Measurements from ENCODE around the gene HOXD12. TPM values are rescaled to one million over a fixed set of nuclear protein-coding genes. Genes with fewer than 3 reads are reported as not detected.

The HOXD12 gene
- total RNA-seq, 2 experiments from 2014 or later, result 0.25 TPM; not detected in 1

DNA sequence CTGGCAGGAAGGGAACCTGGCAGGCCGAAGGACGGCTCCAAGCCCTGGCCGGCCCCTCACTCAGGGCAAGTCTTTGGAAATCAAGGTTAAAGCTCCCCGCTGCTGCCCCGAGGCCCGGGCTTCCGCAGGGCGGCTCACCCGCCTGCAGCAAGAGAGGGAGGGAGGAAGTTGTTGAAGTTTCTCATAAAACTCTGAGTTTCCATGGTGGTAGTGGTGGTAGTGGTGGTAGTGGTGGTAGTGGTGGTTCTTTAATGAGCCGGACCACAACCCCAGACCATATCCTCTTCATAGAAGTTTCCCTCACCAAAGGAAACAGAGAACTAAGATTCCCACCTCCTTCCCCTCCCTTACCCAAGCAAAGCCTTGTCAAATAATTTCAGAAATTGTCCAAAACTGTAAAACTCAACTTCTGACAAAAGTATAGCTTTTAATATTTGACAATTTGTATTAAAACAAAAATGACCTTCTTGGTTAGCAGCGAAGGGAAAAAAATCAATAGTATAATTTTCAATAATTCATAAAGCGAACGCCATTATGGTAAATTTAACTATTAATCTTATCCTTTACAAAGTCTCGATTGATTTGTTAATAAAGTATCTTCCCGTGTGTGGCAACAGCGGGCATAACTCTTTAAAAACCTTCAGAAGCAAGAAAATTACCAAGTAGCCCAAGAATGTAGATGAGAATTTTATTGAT lies 15.5 kb downstream of the HOXD12 start:
- Histone ChIP-seq H3K4me2 (ENCODE audit: low read length) (no peak overlapping the region), H3K9me2 (ENCODE audit: insufficient read depth, low read length) (no peaks in the 10 kb centered on the region), H3K4me1 (ENCODE audit: insufficient read depth, low read length, poor library complexity, severe bottlenecking) (no peaks in the 10 kb centered on the region), H3K36me3 (ENCODE audit: insufficient read depth, low read length) (no peaks in the 10 kb centered on the region), H3K79me2 (ENCODE audit: insufficient read depth, low read depth, low read length) (no peaks in the 10 kb centered on the region), H3K9me3 (ENCODE audit: low read length) (no peaks in the 10 kb centered on the region), H4K20me1 (ENCODE audit: insufficient read depth, low read length) (no peaks in the 10 kb centered on the region), H3K4me3 (ENCODE audit: low read depth, low read length, poor library complexity, severe bottlenecking) (no peak overlapping the region), H3K27ac (ENCODE audit: low read depth, low read length, poor library complexity, severe bottlenecking) (no peak overlapping the region), H2AFZ (ENCODE audit: low read length) (no peak overlapping the region)
- ChIA-PET CTCF (ENCODE audit: unreplicated experiment) (no interaction called here), POLR2A (no interaction called here)
- no peak for DNase-seq (ENCODE audit: low spot score)
- TF ChIP-seq EZH2phosphoT487 (IDR thresholded peaks at IDR 0.05; ENCODE audit: borderline replicate concordance, low read depth, low read length), result no peak
- TF ChIP-seq CTCF (conservative IDR thresholded peaks at IDR 0.05; ENCODE audit: low read length), result no peak
- intact Hi-C loops (cut with micrococcal nuclease; ENCODE audit: unreplicated experiment), result no loop called here
- BruUV-seq (replicated peaks), result no TSS peak

DNA sequence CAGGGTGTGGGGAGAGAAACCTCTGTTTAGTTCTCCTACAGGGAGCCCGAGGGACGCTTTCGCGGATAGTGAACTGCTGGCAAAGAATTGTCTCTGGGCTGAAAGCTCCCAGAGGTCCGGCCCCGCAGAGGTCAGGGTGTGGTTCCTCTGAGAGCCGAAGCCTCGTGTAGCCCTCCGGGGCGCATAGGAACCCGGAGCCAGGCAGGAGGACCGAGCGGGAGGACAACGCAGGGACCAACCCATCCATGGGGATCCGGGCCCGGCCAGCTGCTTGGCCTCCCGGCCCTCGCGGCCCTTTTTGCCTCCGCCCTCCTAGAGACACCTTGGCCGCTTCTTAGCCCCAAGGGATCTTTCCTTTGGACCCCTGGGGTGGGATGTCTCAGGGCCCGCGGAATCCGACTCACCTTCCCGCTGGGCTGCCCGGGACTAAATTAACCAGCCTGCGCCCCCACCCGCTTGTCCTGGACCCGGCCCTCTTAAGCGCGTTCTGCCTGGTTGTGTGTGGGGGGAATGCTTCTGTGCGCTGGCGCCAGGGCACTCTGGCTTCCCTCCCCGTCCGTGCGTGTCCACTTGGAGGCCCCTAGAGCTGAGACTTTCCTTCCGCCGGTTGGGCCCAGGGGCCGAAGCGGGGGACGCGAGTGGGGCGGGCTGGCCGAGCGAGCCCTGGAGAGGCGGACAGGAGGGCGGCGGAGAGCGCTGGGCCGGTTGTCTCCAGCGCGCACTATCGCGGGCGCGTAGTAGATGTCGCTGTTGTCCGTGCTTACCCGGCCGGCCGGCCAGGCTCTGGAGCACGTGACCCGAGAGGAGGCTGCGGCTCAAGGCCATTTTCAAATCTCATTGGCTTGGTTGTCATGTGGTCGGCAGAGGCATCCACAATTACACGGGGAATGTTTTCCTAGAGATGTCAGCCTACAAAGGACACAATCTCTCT lies 16.6 kb downstream of the HOXD12 start, which contains the start of gene HOXD10:
HOXD10 (plus strand) TSS at position 896 of the 931 bp plus-strand sequence. CDS start 56 bp downstream, outside the sequence.
- ChIA-PET CTCF (ENCODE audit: unreplicated experiment) (no interaction called here), POLR2A (no interaction called here)
- H3K36me3 ChIP-seq (ENCODE audit: insufficient read depth, low read length), result no peaks in the 10 kb centered on the region
- BruUV-seq (replicated peaks), result no TSS peak
- TF ChIP-seq EZH2phosphoT487 (IDR thresholded peaks at IDR 0.05; ENCODE audit: borderline replicate concordance, low read depth, low read length) (no peak), CTCF (conservative IDR thresholded peaks at IDR 0.05; ENCODE audit: low read length) (no peak)
- no peaks in the 10 kb centered on the region for H3K9me3 ChIP-seq (ENCODE audit: low read length)
- H4K20me1 ChIP-seq (ENCODE audit: insufficient read depth, low read length), result no peaks in the 10 kb centered on the region
- no peak within 1 kb of the TSS for H2AFZ ChIP-seq (ENCODE audit: low read length)
- no peak within 1 kb of the TSS for H3K4me3 ChIP-seq (ENCODE audit: low read depth, low read length, poor library complexity, severe bottlenecking)
- no peak within 1 kb of the TSS for H3K4me2 ChIP-seq (ENCODE audit: low read length)
- no peaks in the 10 kb centered on the region for H3K79me2 ChIP-seq (ENCODE audit: insufficient read depth, low read depth, low read length)
- no peaks in the 10 kb centered on the region for H3K9me2 ChIP-seq (ENCODE audit: insufficient read depth, low read length)
- intact Hi-C loops (cut with micrococcal nuclease; ENCODE audit: unreplicated experiment), result no loop called here
- H3K4me1 ChIP-seq (ENCODE audit: insufficient read depth, low read length, poor library complexity, severe bottlenecking), result no peaks in the 10 kb centered on the region
- no peak for DNase-seq (ENCODE audit: low spot score)
- no peak within 1 kb of the TSS for H3K27ac ChIP-seq (ENCODE audit: low read depth, low read length, poor library complexity, severe bottlenecking)

Data from OCI-LY7 (cell line).